Epithelial cell of proximal tubule (primary cell): Measurements from ENCODE around the gene ZFYVE1. TPM values are rescaled to one million over a fixed set of nuclear protein-coding genes. Genes with fewer than 3 reads are reported as not detected.
A peak's percentile ranks its signal among the peaks of the same experiment; 100 is the strongest.
"Not testable (repeated sequence)": the region's sequence is repeated elsewhere in the genome, so short reads cannot be mapped to it uniquely, and the experiment has no call there.

Experiments used
- DNase-seq: peaks from one replicate; pipeline ENCODE4 v3.0.0-alpha.2; 2011; ENCODE audit warnings: low read depth
- H3K4me3 ChIP-seq: 2 replicates; pipeline ENCODE4 v1.5.1; 2011; ENCODE audit warnings: low read depth, mild to moderate bottlenecking, low read length
- total RNA-seq: library from RNA; depleted of rRNA; stranded (reverse); fragments of >200 nt; gene quantifications from 2 replicates; pipeline ENCODE4 v1.2.3, GENCODE V29; 2015
- TF ChIP-seq, protein P1 (sequence below): conservative IDR thresholded peaks from 2 replicates; pipeline ENCODE4 v1.5.1; 2012; ENCODE audit warnings: low read depth, mild to moderate bottlenecking, low read length

Gene ZFYVE1
- total RNA-seq, 1 donor from 2014 or later = 10.1 TPM

DNA sequence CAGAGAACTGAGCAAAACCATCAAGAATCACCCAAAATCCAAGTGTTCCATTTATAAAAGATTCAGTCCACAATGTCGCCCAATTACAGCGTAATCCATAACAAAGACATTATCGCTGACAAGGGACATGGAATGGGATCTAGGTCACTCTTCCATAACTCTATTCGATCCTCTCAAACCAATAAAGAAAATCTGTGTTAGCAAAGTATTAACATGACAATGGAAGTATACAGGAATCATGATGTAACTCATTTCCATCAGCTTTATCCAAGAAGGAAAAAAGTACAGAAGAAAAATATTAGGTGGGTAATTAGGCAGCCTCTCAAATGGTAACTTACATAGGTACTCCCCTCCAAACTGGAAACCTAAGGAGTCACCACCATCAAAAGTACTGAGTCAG is 4.9 kb downstream of the ZFYVE1 start:
- TF ChIP-seq, protein P1, sequence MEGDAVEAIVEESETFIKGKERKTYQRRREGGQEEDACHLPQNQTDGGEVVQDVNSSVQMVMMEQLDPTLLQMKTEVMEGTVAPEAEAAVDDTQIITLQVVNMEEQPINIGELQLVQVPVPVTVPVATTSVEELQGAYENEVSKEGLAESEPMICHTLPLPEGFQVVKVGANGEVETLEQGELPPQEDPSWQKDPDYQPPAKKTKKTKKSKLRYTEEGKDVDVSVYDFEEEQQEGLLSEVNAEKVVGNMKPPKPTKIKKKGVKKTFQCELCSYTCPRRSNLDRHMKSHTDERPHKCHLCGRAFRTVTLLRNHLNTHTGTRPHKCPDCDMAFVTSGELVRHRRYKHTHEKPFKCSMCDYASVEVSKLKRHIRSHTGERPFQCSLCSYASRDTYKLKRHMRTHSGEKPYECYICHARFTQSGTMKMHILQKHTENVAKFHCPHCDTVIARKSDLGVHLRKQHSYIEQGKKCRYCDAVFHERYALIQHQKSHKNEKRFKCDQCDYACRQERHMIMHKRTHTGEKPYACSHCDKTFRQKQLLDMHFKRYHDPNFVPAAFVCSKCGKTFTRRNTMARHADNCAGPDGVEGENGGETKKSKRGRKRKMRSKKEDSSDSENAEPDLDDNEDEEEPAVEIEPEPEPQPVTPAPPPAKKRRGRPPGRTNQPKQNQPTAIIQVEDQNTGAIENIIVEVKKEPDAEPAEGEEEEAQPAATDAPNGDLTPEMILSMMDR = no peak
- no peak overlapping the region for H3K4me3 ChIP-seq
- DNase-seq = no peak

DNA sequence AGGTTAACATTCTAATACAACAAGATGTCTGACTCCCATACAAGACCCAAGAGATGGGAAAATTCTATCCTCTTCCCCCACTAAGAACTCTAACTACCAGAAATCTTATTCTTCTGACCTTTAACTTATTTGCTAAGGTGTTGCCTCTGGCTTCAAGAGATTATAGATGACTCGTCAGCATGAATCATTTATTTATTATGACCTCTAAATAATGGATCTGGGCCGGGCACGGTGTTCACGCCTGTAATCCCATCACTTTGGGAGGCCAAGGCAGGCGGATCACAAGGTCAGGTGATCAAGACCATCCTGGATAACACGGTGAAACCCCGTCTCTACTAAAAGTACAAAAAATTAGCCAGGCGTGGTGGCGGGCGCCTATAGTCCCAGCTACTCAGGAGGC is 10.9 kb downstream of the ZFYVE1 start:
- DNase-seq, H3K4me3 ChIP-seq: not testable (repeated sequence)

- H3K4me3 ChIP-seq, DNase-seq: not testable (repeated sequence)
Measured at GRCh38 chr14:73015552-73015951, 11.4 kb downstream of the ZFYVE1 start.

GRCh38 chr14:73014105-73014504 is 12.8 kb downstream of the ZFYVE1 start:
- DNase-seq = no peak
- no peak overlapping the region for H3K4me3 ChIP-seq
- TF ChIP-seq, protein P1 = no peak

DNA sequence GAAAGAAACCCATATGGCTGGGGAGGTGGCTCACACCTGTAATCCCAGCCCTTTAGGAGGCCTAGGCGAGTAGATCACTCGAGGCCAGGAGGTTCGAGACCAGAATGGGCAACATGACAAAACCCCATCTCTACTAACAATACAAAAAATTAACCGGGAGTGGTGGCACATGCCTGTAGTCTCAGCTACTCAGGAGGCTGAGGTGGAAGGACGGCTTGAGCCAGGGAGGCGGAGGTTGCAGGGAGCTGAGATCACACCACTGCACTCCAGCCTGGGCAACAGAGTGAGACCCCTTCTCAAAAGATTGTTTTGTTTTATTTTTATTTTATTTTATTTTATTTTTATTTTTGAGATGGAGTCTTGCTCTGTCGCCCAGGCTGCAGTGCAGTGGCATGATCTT is 15.7 kb downstream of the ZFYVE1 start:
- DNase-seq, H3K4me3 ChIP-seq: not testable (repeated sequence)

GRCh38 chr14:73008501-73008900 is 18.4 kb downstream of the ZFYVE1 start:
- TF ChIP-seq, protein P1 = no peak
- H3K4me3 ChIP-seq = no peak overlapping the region
- DNase-seq = no peak

DNA sequence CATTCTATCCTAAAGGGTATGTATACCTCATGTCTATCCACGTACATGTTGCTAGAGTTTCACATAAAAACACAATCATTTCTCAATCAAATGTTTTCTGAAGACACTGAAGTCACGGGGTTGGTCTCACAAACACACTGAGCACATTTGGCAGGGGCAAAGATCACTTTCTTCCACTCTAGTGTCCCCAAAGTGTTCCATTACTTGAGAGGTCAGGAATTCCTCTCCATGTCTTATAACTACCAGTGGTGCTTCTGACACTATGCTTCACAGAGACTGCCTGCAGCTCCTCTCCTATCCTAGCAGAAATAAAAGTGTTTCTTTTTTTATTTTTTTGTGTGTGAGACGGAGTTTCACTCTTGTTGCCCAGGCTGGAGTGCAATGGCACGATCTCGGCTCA is 19.1 kb downstream of the ZFYVE1 start:
- TF ChIP-seq, protein P1 = no peak
- no peak overlapping the region for H3K4me3 ChIP-seq
- peak; percentile 13 for DNase-seq

DNA sequence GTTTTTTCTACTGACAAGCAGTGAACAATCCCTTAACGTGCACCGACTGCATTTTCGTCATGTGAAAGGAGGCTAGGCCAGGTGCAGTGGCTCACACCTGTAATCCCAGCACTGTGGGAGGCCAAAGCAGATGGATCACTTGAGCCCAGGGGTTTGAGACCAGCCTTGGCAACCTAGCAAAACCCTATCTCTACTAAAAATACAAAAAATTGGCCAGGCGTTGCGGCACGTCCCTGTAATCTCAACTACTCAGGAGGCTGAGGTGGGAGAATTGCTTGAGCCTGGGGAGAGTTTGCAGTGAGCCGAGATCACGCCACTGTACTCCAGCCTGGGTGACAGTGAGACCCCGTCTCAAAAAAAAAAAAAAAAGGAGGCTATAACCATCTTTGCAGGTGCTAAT is 22.3 kb downstream of the ZFYVE1 start:
- DNase-seq, H3K4me3 ChIP-seq: not testable (repeated sequence)

DNA sequence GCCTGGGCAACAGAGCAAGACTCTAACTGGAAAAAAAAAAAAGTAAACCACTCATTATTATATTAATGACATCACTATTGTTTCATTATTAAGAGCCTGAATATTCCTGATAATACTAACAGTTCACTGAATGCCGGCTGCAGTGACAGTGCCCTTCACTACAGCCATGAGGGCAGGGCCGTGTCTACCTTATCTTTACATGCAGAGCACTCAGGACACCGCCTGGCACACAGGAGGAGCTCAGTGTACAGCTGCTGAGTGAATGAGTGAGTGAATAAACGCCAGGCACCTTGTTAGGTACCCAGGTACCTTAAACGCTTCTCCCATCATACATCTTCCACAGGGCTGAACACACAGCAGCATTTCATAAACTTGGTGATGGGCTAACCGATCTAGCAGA is 23.2 kb downstream of the ZFYVE1 start:
- TF ChIP-seq, protein P1 = no peak

GRCh38 chr14:73000073-73000472 is 26.8 kb downstream of the ZFYVE1 start:
- no peak overlapping the region for H3K4me3 ChIP-seq
- TF ChIP-seq, protein P1 = no peak
- DNase-seq = no peak

More for the DNA sequence above, 23.2 kb downstream of the ZFYVE1 start:
- DNase-seq = no peak
- no peak overlapping the region for H3K4me3 ChIP-seq
